ENCODE measurements around the gene HTR3E. TPM values are rescaled to one million over a fixed set of nuclear protein-coding genes. Genes with fewer than 3 reads are reported as not detected.
"Not testable (repeated sequence)": the region's sequence is repeated elsewhere in the genome, so short reads cannot be mapped to it uniquely, and the experiment has no call there.

Gene HTR3E
- total RNA-seq, 1 donor from 2014 or later, result not detected

GRCh38 chr3:184078851-184079250, 18.0 kb upstream of the HTR3E start:
- intact Hi-C loops (cut with micrococcal nuclease), result no loop called here
- DNase-seq (ENCODE audit: low spot score), result no peak
- H3K27me3 Mint-ChIP-seq (ENCODE audit: low read depth), result peaks cover 3% of the 10 kb centered on the region
- H3K4me3 Mint-ChIP-seq (ENCODE audit: low read depth), result no peak overlapping the region
- no peaks in the 10 kb centered on the region for H3K4me1 Mint-ChIP-seq (ENCODE audit: low read depth)
- H3K27ac Mint-ChIP-seq, result no peak overlapping the region
- no peaks in the 10 kb centered on the region for H3K9me3 Mint-ChIP-seq
- no peaks in the 10 kb centered on the region for H3K36me3 Mint-ChIP-seq (ENCODE audit: low read depth)

- H3K27me3 Mint-ChIP-seq (ENCODE audit: low read depth), result no peaks in the 10 kb centered on the region
- no peak overlapping the region for H3K27ac Mint-ChIP-seq
- DNase-seq (ENCODE audit: low spot score), result no peak
- peaks cover 14% of the 10 kb centered on the region for H3K9me3 Mint-ChIP-seq
- H3K4me3 Mint-ChIP-seq (ENCODE audit: low read depth), result no peak overlapping the region
- intact Hi-C loops (cut with micrococcal nuclease), result no loop called here
- peaks cover 5% of the 10 kb centered on the region for H3K36me3 Mint-ChIP-seq (ENCODE audit: low read depth)
- peaks cover 6% of the 10 kb centered on the region for H3K4me1 Mint-ChIP-seq (ENCODE audit: low read depth)
These were observed 15.6 kb upstream of the HTR3E start for GRCh38 chr3:184081116-184081830.

- peaks cover 6% of the 10 kb centered on the region for H3K4me1 Mint-ChIP-seq (ENCODE audit: low read depth)
- peaks cover 5% of the 10 kb centered on the region for H3K36me3 Mint-ChIP-seq (ENCODE audit: low read depth)
- intact Hi-C loops (cut with micrococcal nuclease), result no loop called here
- H3K9me3 Mint-ChIP-seq, result peaks cover 17% of the 10 kb centered on the region
- H3K4me3 Mint-ChIP-seq (ENCODE audit: low read depth), result no peak overlapping the region
- no peak for DNase-seq (ENCODE audit: low spot score)
- no peaks in the 10 kb centered on the region for H3K27me3 Mint-ChIP-seq (ENCODE audit: low read depth)
- no peak overlapping the region for H3K27ac Mint-ChIP-seq
These were observed 14.8 kb upstream of the HTR3E start for GRCh38 chr3:184082034-184082433.

GRCh38 chr3:184082465-184082864, 14.4 kb upstream of the HTR3E start:
- DNase-seq (ENCODE audit: low spot score), result no peak
- Mint-ChIP-seq H3K4me3 (ENCODE audit: low read depth) (no peak overlapping the region), H3K27me3 (ENCODE audit: low read depth) (no peaks in the 10 kb centered on the region), H3K4me1 (ENCODE audit: low read depth) (peaks cover 6% of the 10 kb centered on the region), H3K36me3 (ENCODE audit: low read depth) (peaks cover 5% of the 10 kb centered on the region), H3K27ac (no peak overlapping the region), H3K9me3 (peaks cover 17% of the 10 kb centered on the region)
- intact Hi-C loops (cut with micrococcal nuclease), result no loop called here

- Mint-ChIP-seq H3K27ac (no peak overlapping the region), H3K4me1 (ENCODE audit: low read depth) (peaks cover 6% of the 10 kb centered on the region), H3K9me3 (peaks cover 17% of the 10 kb centered on the region), H3K27me3 (ENCODE audit: low read depth) (no peaks in the 10 kb centered on the region), H3K36me3 (ENCODE audit: low read depth) (peaks cover 5% of the 10 kb centered on the region), H3K4me3 (ENCODE audit: low read depth) (no peak overlapping the region)
- DNase-seq (ENCODE audit: low spot score), result no peak
- intact Hi-C loops (cut with micrococcal nuclease), result no loop called here
These were observed 11.4 kb upstream of the HTR3E start for GRCh38 chr3:184085389-184085852.

- no peak for DNase-seq (ENCODE audit: low spot score)
- intact Hi-C loops (cut with micrococcal nuclease), result no loop called here
- H3K4me1 Mint-ChIP-seq (ENCODE audit: low read depth), result no peaks in the 10 kb centered on the region
- peaks cover 2% of the 10 kb centered on the region for H3K27me3 Mint-ChIP-seq (ENCODE audit: low read depth)
- peaks cover 6% of the 10 kb centered on the region for H3K36me3 Mint-ChIP-seq (ENCODE audit: low read depth)
- H3K9me3 Mint-ChIP-seq, result peaks cover 21% of the 10 kb centered on the region
- no peak overlapping the region for H3K27ac Mint-ChIP-seq
- H3K4me3 Mint-ChIP-seq (ENCODE audit: low read depth), result no peak overlapping the region
These were observed 4.7 kb upstream of the HTR3E start for GRCh38 chr3:184092199-184092598.

- no peaks in the 10 kb centered on the region for H3K4me1 Mint-ChIP-seq (ENCODE audit: low read depth)
These were observed 692 bp downstream of the HTR3E start for GRCh38 chr3:184097556-184097955.

GRCh38 chr3:184099806-184100686, 3.2 kb downstream of the HTR3E start:
- intact Hi-C loops (cut with micrococcal nuclease), result no loop called here

More at GRCh38 chr3:184097556-184097955, 692 bp downstream of the HTR3E start:
- H3K9me3 Mint-ChIP-seq, result peaks cover 8% of the 10 kb centered on the region
- no peaks in the 10 kb centered on the region for H3K27me3 Mint-ChIP-seq (ENCODE audit: low read depth)
- no peak for DNase-seq (ENCODE audit: low spot score)
- H3K36me3 Mint-ChIP-seq (ENCODE audit: low read depth), result no peaks in the 10 kb centered on the region
- no peak overlapping the region for H3K27ac Mint-ChIP-seq
- intact Hi-C loops (cut with micrococcal nuclease), result no loop called here
- H3K4me3 Mint-ChIP-seq (ENCODE audit: low read depth), result no peak overlapping the region

GRCh38 chr3:184110316-184110725, 13.5 kb downstream of the HTR3E start:
- Mint-ChIP-seq H3K4me1 (ENCODE audit: low read depth) (peaks cover 2% of the 10 kb centered on the region), H3K36me3 (ENCODE audit: low read depth) (no peaks in the 10 kb centered on the region), H3K27ac (no peak overlapping the region), H3K4me3 (ENCODE audit: low read depth) (no peak overlapping the region), H3K27me3 (ENCODE audit: low read depth) (peaks cover 6% of the 10 kb centered on the region), H3K9me3 (no peaks in the 10 kb centered on the region)
- intact Hi-C loops (cut with micrococcal nuclease), result no loop called here
- DNase-seq (ENCODE audit: low spot score), result no peak

More at GRCh38 chr3:184099806-184100686, 3.2 kb downstream of the HTR3E start:
- Mint-ChIP-seq H3K9me3 (no peaks in the 10 kb centered on the region), H3K36me3 (ENCODE audit: low read depth) (no peaks in the 10 kb centered on the region), H3K4me3 (ENCODE audit: low read depth) (no peak overlapping the region), H3K4me1 (ENCODE audit: low read depth) (no peaks in the 10 kb centered on the region), H3K27ac (no peak overlapping the region), H3K27me3 (ENCODE audit: low read depth) (no peaks in the 10 kb centered on the region)
- no peak for DNase-seq (ENCODE audit: low spot score)

GRCh38 chr3:184116017-184116416, 19.2 kb downstream of the HTR3E start:
- no peaks in the 10 kb centered on the region for H3K36me3 Mint-ChIP-seq (ENCODE audit: low read depth)
- H3K4me1 Mint-ChIP-seq (ENCODE audit: low read depth), result no peaks in the 10 kb centered on the region
- no peak overlapping the region for H3K4me3 Mint-ChIP-seq (ENCODE audit: low read depth)
- no peak for DNase-seq (ENCODE audit: low spot score)
- intact Hi-C loops (cut with micrococcal nuclease), result no loop called here
- no peaks in the 10 kb centered on the region for H3K9me3 Mint-ChIP-seq
- H3K27ac Mint-ChIP-seq, result no peak overlapping the region
- H3K27me3 Mint-ChIP-seq (ENCODE audit: low read depth), result peaks cover 11% of the 10 kb centered on the region

GRCh38 chr3:184117636-184118035, 20.8 kb downstream of the HTR3E start:
- H3K4me3 Mint-ChIP-seq (ENCODE audit: low read depth), result no peak overlapping the region
- no peaks in the 10 kb centered on the region for H3K36me3 Mint-ChIP-seq (ENCODE audit: low read depth)
- intact Hi-C loops (cut with micrococcal nuclease), result no loop called here
- no peak overlapping the region for H3K27ac Mint-ChIP-seq
- no peaks in the 10 kb centered on the region for H3K9me3 Mint-ChIP-seq
- peaks cover 11% of the 10 kb centered on the region for H3K27me3 Mint-ChIP-seq (ENCODE audit: low read depth)
- no peaks in the 10 kb centered on the region for H3K4me1 Mint-ChIP-seq (ENCODE audit: low read depth)
- no peak for DNase-seq (ENCODE audit: low spot score)

- H3K9me3 Mint-ChIP-seq; intact Hi-C loops (cut with micrococcal nuclease); H3K27me3 Mint-ChIP-seq (ENCODE audit: low read depth); H3K27ac Mint-ChIP-seq; H3K4me3 Mint-ChIP-seq (ENCODE audit: low read depth); H3K4me1 Mint-ChIP-seq (ENCODE audit: low read depth); H3K36me3 Mint-ChIP-seq (ENCODE audit: low read depth); DNase-seq (ENCODE audit: low spot score): not testable (repeated sequence)
These were observed 24.2 kb downstream of the HTR3E start for GRCh38 chr3:184121031-184121430.

GRCh38 chr3:184126006-184126405, 29.1 kb downstream of the HTR3E start:
- intact Hi-C loops (cut with micrococcal nuclease), result no loop called here
- peaks cover 2% of the 10 kb centered on the region for H3K4me1 Mint-ChIP-seq (ENCODE audit: low read depth)
- H3K36me3 Mint-ChIP-seq (ENCODE audit: low read depth), result no peaks in the 10 kb centered on the region
- H3K27ac Mint-ChIP-seq, result no peak overlapping the region
- H3K4me3 Mint-ChIP-seq (ENCODE audit: low read depth), result no peak overlapping the region
- no peaks in the 10 kb centered on the region for H3K9me3 Mint-ChIP-seq
- peaks cover 2% of the 10 kb centered on the region for H3K27me3 Mint-ChIP-seq (ENCODE audit: low read depth)
- DNase-seq (ENCODE audit: low spot score), result no peak
